Measurements from ENCODE around the gene GMEB1. TPM values are rescaled to one million over a fixed set of nuclear protein-coding genes. Genes with fewer than 3 reads are reported as not detected.
"Not testable (repeated sequence)": the region's sequence is repeated elsewhere in the genome, so short reads cannot be mapped to it uniquely, and the experiment has no call there.

The GMEB1 gene
- total RNA-seq, 1 donor from 2014 or later = 18.0 TPM

GRCh38 chr1:28719332-28719619 lies 50.7 kb downstream of the GMEB1 start:
- Mint-ChIP-seq H3K4me3 (no peak overlapping the region), H3K27ac (no peak overlapping the region), H3K4me1 (ENCODE audit: unreplicated experiment) (no peaks in the 10 kb centered on the region), H3K36me3 (peaks cover 13% of the 10 kb centered on the region), H3K27me3 (no peaks in the 10 kb centered on the region), H3K9me3 (peaks cover 4% of the 10 kb centered on the region)
- DNase-seq (ENCODE audit: extremely low spot score, unreplicated experiment) = no peak
- TF ChIP-seq CTCF (conservative IDR thresholded peaks at IDR 0.05) = no peak

GRCh38 chr1:28720376-28720775 lies 51.8 kb downstream of the GMEB1 start:
- H3K9me3 Mint-ChIP-seq = peaks cover 4% of the 10 kb centered on the region
- TF ChIP-seq CTCF (conservative IDR thresholded peaks at IDR 0.05) = no peak
- no peak for DNase-seq (ENCODE audit: extremely low spot score, unreplicated experiment)
- H3K4me1 Mint-ChIP-seq (ENCODE audit: unreplicated experiment) = no peaks in the 10 kb centered on the region
- no peak overlapping the region for H3K4me3 Mint-ChIP-seq
- H3K27ac Mint-ChIP-seq = peak overlapping the region; percentile 34
- peaks cover 6% of the 10 kb centered on the region for H3K36me3 Mint-ChIP-seq
- no peaks in the 10 kb centered on the region for H3K27me3 Mint-ChIP-seq

GRCh38 chr1:28721927-28722326 lies 53.3 kb downstream of the GMEB1 start:
- not testable (repeated sequence) for H3K4me3 Mint-ChIP-seq; H3K4me1 Mint-ChIP-seq (ENCODE audit: unreplicated experiment); H3K27me3 Mint-ChIP-seq; H3K9me3 Mint-ChIP-seq; H3K36me3 Mint-ChIP-seq; DNase-seq (ENCODE audit: extremely low spot score, unreplicated experiment); H3K27ac Mint-ChIP-seq

GRCh38 chr1:28725365-28725764 lies 56.8 kb downstream of the GMEB1 start:
- DNase-seq (ENCODE audit: extremely low spot score, unreplicated experiment); H3K36me3 Mint-ChIP-seq; H3K4me1 Mint-ChIP-seq (ENCODE audit: unreplicated experiment); H3K27ac Mint-ChIP-seq; H3K4me3 Mint-ChIP-seq; H3K27me3 Mint-ChIP-seq; H3K9me3 Mint-ChIP-seq: not testable (repeated sequence)

GRCh38 chr1:28735961-28736449 lies 67.4 kb downstream of the GMEB1 start:
- Mint-ChIP-seq H3K4me3 (peak overlapping the region; percentile 99), H3K36me3 (peaks cover 18% of the 10 kb centered on the region), H3K9me3 (no peaks in the 10 kb centered on the region), H3K27ac (peak overlapping the region; percentile 99), H3K27me3 (no peaks in the 10 kb centered on the region), H3K4me1 (ENCODE audit: unreplicated experiment) (peaks cover 39% of the 10 kb centered on the region)
- no peak for DNase-seq (ENCODE audit: extremely low spot score, unreplicated experiment)
- TF ChIP-seq CTCF (conservative IDR thresholded peaks at IDR 0.05) = no peak

GRCh38 chr1:28736450-28737306 lies 68.1 kb downstream of the GMEB1 start, which contains the start of gene YTHDF2:
TSS of gene YTHDF2 (plus strand) at chr1:28736940. CDS start at chr1:28737121, 181 bp downstream.
- no peaks in the 10 kb centered on the region for H3K9me3 Mint-ChIP-seq
- H3K36me3 Mint-ChIP-seq = peaks cover 18% of the 10 kb centered on the region
- no peaks in the 10 kb centered on the region for H3K27me3 Mint-ChIP-seq
- H3K4me1 Mint-ChIP-seq (ENCODE audit: unreplicated experiment) = peaks cover 39% of the 10 kb centered on the region
- peak within 1 kb of the TSS; percentile 99 for H3K27ac Mint-ChIP-seq
- peak; percentile 96 for TF ChIP-seq CTCF (conservative IDR thresholded peaks at IDR 0.05)
- H3K4me3 Mint-ChIP-seq = peak within 1 kb of the TSS; percentile 99
- peak; percentile 99 for DNase-seq (ENCODE audit: extremely low spot score, unreplicated experiment)
